ENCODE data around the gene ITGB1BP1. TPM values are rescaled to one million over a fixed set of nuclear protein-coding genes. Genes with fewer than 3 reads are reported as not detected.

ITGB1BP1 gene
- total RNA-seq, 4 donors from 2014 or later = 14.3 to 39.1 (median 32.6) TPM

GRCh38 chr2:9403924-9404323 lies 19.4 kb downstream of the ITGB1BP1 start:
- Histone ChIP-seq H3K9me3 (no peaks in the 10 kb centered on the region), H3K27ac (peak overlapping the region in 1 of 4 donors; percentile 1), H3K4me3 (no peak overlapping the region), H3K36me3 (peaks cover 0 to 73% (median 0%) of the 10 kb centered on the region in 3 donors), H3K4me1 (peaks cover 3 to 61% (median 21%) of the 10 kb centered on the region in 3 donors), H3K27me3 (no peaks in the 10 kb centered on the region)
- WGBS, 2 donors = 74 to 77% methylated on average over 2 of the region's 2 CpGs
- DNase-seq = no peak
- intact Hi-C loops (cut with DNase I) = no loop called here
- TF ChIP-seq POLR2A (IDR thresholded peaks at IDR 0.05) (no peak), CTCF (IDR thresholded peaks at IDR 0.05) (no peak)

- Histone ChIP-seq H3K36me3 (peaks cover 0 to 53% (median 0%) of the 10 kb centered on the region in 3 donors), H3K27me3 (no peaks in the 10 kb centered on the region), H3K27ac (peak overlapping the region in 1 of 4 donors; percentile 6), H3K4me3 (no peak overlapping the region), H3K9me3 (no peaks in the 10 kb centered on the region), H3K4me1 (peaks cover 3 to 46% (median 7%) of the 10 kb centered on the region in 3 donors)
- 75 to 89% methylated on average over 4 to 16 of the region's 19 CpGs for WGBS, 2 donors
- intact Hi-C loops (cut with DNase I) = no loop called here
- DNase-seq = no peak
- TF ChIP-seq POLR2A (IDR thresholded peaks at IDR 0.05) (no peak), CTCF (IDR thresholded peaks at IDR 0.05) (peak in 1 of 6 experiments; percentile 12)
Measured at GRCh38 chr2:9401646-9402371, 21.5 kb downstream of the ITGB1BP1 start.

- Histone ChIP-seq H3K27ac (peak overlapping the region in 2 of 4 donors; percentile 10 to 73), H3K4me3 (no peak overlapping the region), H3K4me1 (peaks cover 3 to 44% (median 7%) of the 10 kb centered on the region in 3 donors), H3K36me3 (peaks cover 0 to 57% (median 0%) of the 10 kb centered on the region in 3 donors), H3K9me3 (no peaks in the 10 kb centered on the region), H3K27me3 (no peaks in the 10 kb centered on the region)
- intact Hi-C loops (cut with DNase I) = no loop called here
- DNase-seq = no peak
- WGBS, 2 donors = 84 to 90% methylated on average over 2 to 6 of the region's 12 CpGs
- no peak for TF ChIP-seq POLR2A (IDR thresholded peaks at IDR 0.05)
- no peak for TF ChIP-seq CTCF (IDR thresholded peaks at IDR 0.05)
Measured at GRCh38 chr2:9401059-9401547, 22.2 kb downstream of the ITGB1BP1 start.

- intact Hi-C loops (cut with DNase I) = no loop called here
- peaks cover 3 to 44% (median 7%) of the 10 kb centered on the region in 3 donors for H3K4me1 ChIP-seq
- no peaks in the 10 kb centered on the region for H3K9me3 ChIP-seq
- peaks cover 0 to 59% (median 0%) of the 10 kb centered on the region in 3 donors for H3K36me3 ChIP-seq
- no peak for TF ChIP-seq CTCF (IDR thresholded peaks at IDR 0.05)
- TF ChIP-seq POLR2A (IDR thresholded peaks at IDR 0.05) = no peak
- peak overlapping the region; percentile 11 to 74 (median 54) for H3K27ac ChIP-seq
- WGBS, 2 donors = 63 to 83% methylated on average over 4 to 9 of the region's 12 CpGs
- H3K27me3 ChIP-seq = no peaks in the 10 kb centered on the region
- no peak for DNase-seq
- H3K4me3 ChIP-seq = no peak overlapping the region
Measured at GRCh38 chr2:9400268-9401058, 22.9 kb downstream of the ITGB1BP1 start.
